GM23338 (cell line): ENCODE results near the gene ANKRD18B. TPM values are rescaled to one million over a fixed set of nuclear protein-coding genes. Genes with fewer than 3 reads are reported as not detected.
A peak's percentile ranks its signal among the peaks of the same experiment; 100 is the strongest.
"Not testable (repeated sequence)": the region's sequence is repeated elsewhere in the genome, so short reads cannot be mapped to it uniquely, and the experiment has no call there.

Experiments
- ATAC-seq: fragments of 200-7000 bp; cut with Tn5 transposase; 3 replicates; pipeline ENCODE4 v1.9.1; 2020
- DNase-seq: peaks from one replicate; pipeline ENCODE4 v3.0.0-alpha.2; 2015; ENCODE audit warnings: low spot score
- H2AFZ ChIP-seq: fragments of 200-600 bp; sonication (generic); 2 replicates; pipeline ENCODE4 v1.8.0; 2016; ENCODE audit warnings: antibody characterized with exemption, mild to moderate bottlenecking, moderate library complexity
- H3F3A ChIP-seq: fragments of 200-600 bp; sonication (generic); replicated peaks from 2 replicates; pipeline ENCODE4 v1.8.0; 2017; ENCODE audit warnings: antibody characterized with exemption, mixed run types, low read depth
- H3K27ac ChIP-seq: fragments of 200-600 bp; sonication (generic); 2 replicates; pipeline ENCODE4 v1.6.1; 2016; ENCODE audit warnings: low read depth
- H3K27me3 ChIP-seq: fragments of 200-600 bp; sonication (generic); 2 replicates; pipeline ENCODE4 v1.8.0; 2016; ENCODE audit warnings: mild to moderate bottlenecking, mixed run types, moderate library complexity; ENCODE audit not compliant: insufficient read depth
- H3K36me3 ChIP-seq: fragments of 200-600 bp; sonication (generic); 2 replicates; pipeline ENCODE4 v1.8.0; 2016; ENCODE audit warnings: mild to moderate bottlenecking; ENCODE audit not compliant: insufficient read depth
- H3K4me1 ChIP-seq: fragments of 200-600 bp; sonication (generic); 2 replicates; pipeline ENCODE4 v1.8.0; 2016; ENCODE audit warnings: mild to moderate bottlenecking, moderate library complexity; ENCODE audit not compliant: insufficient read depth
- H3K4me2 ChIP-seq: fragments of 200-600 bp; sonication (generic); 2 replicates; pipeline ENCODE4 v1.7.1; 2017; ENCODE audit warnings: mixed run types
- H3K4me3 ChIP-seq: fragments of 200-600 bp; sonication (generic); 2 replicates; pipeline ENCODE4 v1.6.1; 2016; ENCODE audit warnings: mixed run types
- H3K79me2 ChIP-seq: fragments of 200-600 bp; sonication (generic); replicated peaks from 2 replicates; pipeline ENCODE4 v1.8.0; 2017; ENCODE audit warnings: mild to moderate bottlenecking; ENCODE audit not compliant: insufficient read depth
- H3K9me2 ChIP-seq: fragments of 200-600 bp; sonication (generic); 2 replicates; pipeline ENCODE4 v1.8.0; 2017; ENCODE audit not compliant: insufficient read depth
- H4K20me1 ChIP-seq: fragments of 200-600 bp; sonication (generic); replicated peaks from 2 replicates; pipeline ENCODE4 v1.8.0; 2017; ENCODE audit warnings: mild to moderate bottlenecking; ENCODE audit not compliant: insufficient read depth
- H3K27ac Mint-ChIP-seq: 2 replicates; pipeline ENCODE4 v1.8.0; 2020; ENCODE audit warnings: inconsistent platforms, mild to moderate bottlenecking, moderate library complexity, mixed read lengths
- H3K27me3 Mint-ChIP-seq: 3 replicates; pipeline ENCODE4 v1.8.0; 2022; ENCODE audit warnings: low read depth, mild to moderate bottlenecking, moderate library complexity, mixed read lengths, inconsistent platforms; ENCODE audit not compliant: insufficient read depth, poor library complexity
- H3K36me3 Mint-ChIP-seq: 3 replicates; pipeline ENCODE4 v1.8.0; 2021; ENCODE audit warnings: low read depth, mild to moderate bottlenecking, inconsistent platforms, moderate library complexity, mixed read lengths
- H3K4me1 Mint-ChIP-seq: 3 replicates; pipeline ENCODE4 v1.8.0; 2020; ENCODE audit warnings: mild to moderate bottlenecking, inconsistent platforms, mixed read lengths
- H3K4me3 Mint-ChIP-seq: 3 replicates; pipeline ENCODE4 v1.8.0; 2021; ENCODE audit warnings: moderate library complexity, mild to moderate bottlenecking, inconsistent platforms, mixed read lengths
- H3K9me3 Mint-ChIP-seq: 3 replicates; pipeline ENCODE4 v1.8.0; 2020; ENCODE audit warnings: moderate library complexity, mild to moderate bottlenecking, inconsistent platforms, mixed read lengths
- CREB1 ChIP-seq: fragments of 250-450 bp; sonication (Bioruptor Pico); IDR thresholded peaks from 2 replicates; pipeline ENCODE4 v1.5.0; 2020; ENCODE audit warnings: low read depth, mild to moderate bottlenecking, moderate library complexity
- CTCF ChIP-seq, 2 experiments: fragments of 200-600 bp in 1 of 2; sonication (generic) in 1 of 2; conservative IDR thresholded peaks; 2 replicates each; pipeline versions ENCODE4 v1.5.1 to v1.6.1; 2016 to 2017; ENCODE audit warnings: antibody characterized with exemption in 2 of 2, low read depth in 2 of 2, mild to moderate bottlenecking in 2 of 2, moderate library complexity in 1 of 2
- ETS1 ChIP-seq: IDR thresholded peaks from 2 replicates; pipeline ENCODE4 v1.6.1; 2016; ENCODE audit warnings: antibody characterized with exemption
- NANOG ChIP-seq: IDR thresholded peaks from 2 replicates; pipeline ENCODE4 v1.6.1; 2016; ENCODE audit warnings: antibody characterized with exemption, borderline replicate concordance
- STAT1 ChIP-seq: IDR thresholded peaks from one replicate; pipeline ENCODE4 v1.6.1; 2016; ENCODE audit warnings: antibody characterized with exemption; ENCODE audit not compliant: unreplicated experiment
- ZNF114 ChIP-seq: fragments of 250-450 bp; sonication (Bioruptor Pico); IDR thresholded peaks from 2 replicates; pipeline ENCODE4 v1.5.0; 2020; ENCODE audit warnings: mild to moderate bottlenecking, moderate library complexity
- polyA plus RNA-seq: library from polyadenylated mRNA; unstranded; fragments of >200 nt; fragmentation: Nextera tagmentation; extraction: Ambion mirVana; gene quantifications from 2 replicates; pipeline ENCODE4 v1.2.1, GENCODE V29; 2016
- total RNA-seq: library from RNA; depleted of rRNA; stranded (reverse); fragments of >200 nt; shearing (Covaris generic); gene quantifications from 2 replicates; pipeline ENCODE4 v1.2.3, GENCODE V29; 2014

ANKRD18B gene
- total and polyA plus RNA-seq, 2 experiments from 2014 or later, result 4.1 to 9.2 TPM

GRCh38 chr9:33618370-33618769 lies 94.3 kb downstream of the ANKRD18B start:
- H3K4me2 ChIP-seq, ATAC-seq, H4K20me1 ChIP-seq, H3K27me3 Mint-ChIP-seq, H3K27ac ChIP-seq, H2AFZ ChIP-seq, H3K4me3 ChIP-seq, H3K9me3 Mint-ChIP-seq, H3F3A ChIP-seq, DNase-seq, H3K36me3 ChIP-seq, H3K36me3 Mint-ChIP-seq, H3K9me2 ChIP-seq, H3K79me2 ChIP-seq, H3K4me1 ChIP-seq, H3K4me3 Mint-ChIP-seq, H3K27me3 ChIP-seq: not testable (repeated sequence)
- Mint-ChIP-seq H3K27ac (peak overlapping the region; percentile 90; the same call in 1 of the 2 replicates), H3K4me1 (peaks cover 13% of the 10 kb centered on the region; the same call in 2 of the 3 replicates)

- Histone ChIP-seq H3K4me2 (no peak overlapping the region), H3F3A (no peaks in the 10 kb centered on the region), H3K79me2 (no peaks in the 10 kb centered on the region), H3K27ac (no peak overlapping the region), H3K4me1 (no peaks in the 10 kb centered on the region), H3K36me3 (no peaks in the 10 kb centered on the region), H3K9me2 (peaks cover 5% of the 10 kb centered on the region; the same call in 1 of the 2 replicates), H3K27me3 (no peaks in the 10 kb centered on the region), H4K20me1 (no peaks in the 10 kb centered on the region), H2AFZ (no peak overlapping the region), H3K4me3 (no peak overlapping the region)
- TF ChIP-seq NANOG (no peak), CREB1 (no peak), ETS1 (no peak), CTCF (conservative IDR thresholded peaks at IDR 0.05; ENCODE audit: low read depth in 2 of 2) (no peak)
- Mint-ChIP-seq H3K4me3 (no peak overlapping the region), H3K36me3 (no peaks in the 10 kb centered on the region; the same call in 2 of the 3 replicates), H3K27me3 (peaks cover 12% of the 10 kb centered on the region), H3K27ac (peak overlapping the region; percentile 90), H3K4me1 (peaks cover 13% of the 10 kb centered on the region; the same call in 2 of the 3 replicates), H3K9me3 (peaks cover 6% of the 10 kb centered on the region)
- no peak for ATAC-seq
- peak; percentile 54 for DNase-seq
These were observed 95.8 kb downstream of the ANKRD18B start for GRCh38 chr9:33619666-33620404.

- Histone ChIP-seq H3K79me2 (no peaks in the 10 kb centered on the region), H3K4me1 (no peaks in the 10 kb centered on the region), H3K36me3 (no peaks in the 10 kb centered on the region), H3K4me3 (no peak overlapping the region), H3K9me2 (peaks cover 5% of the 10 kb centered on the region; the same call in 1 of the 2 replicates), H4K20me1 (no peaks in the 10 kb centered on the region), H3K4me2 (no peak overlapping the region), H3K27ac (no peak overlapping the region), H2AFZ (no peak overlapping the region), H3F3A (no peaks in the 10 kb centered on the region), H3K27me3 (no peaks in the 10 kb centered on the region)
- ATAC-seq, result no peak
- Mint-ChIP-seq H3K27ac (no peak overlapping the region), H3K4me3 (no peak overlapping the region), H3K9me3 (peaks cover 6% of the 10 kb centered on the region), H3K36me3 (no peaks in the 10 kb centered on the region; the same call in 2 of the 3 replicates), H3K27me3 (peaks cover 14% of the 10 kb centered on the region), H3K4me1 (peaks cover 13% of the 10 kb centered on the region; the same call in 2 of the 3 replicates)
- TF ChIP-seq CREB1, result no peak
- TF ChIP-seq STAT1, result no peak
- no peak for TF ChIP-seq ZNF114 (CRISPR knock-in tag)
- TF ChIP-seq ETS1, result no peak
- no peak for TF ChIP-seq CTCF (conservative IDR thresholded peaks at IDR 0.05; ENCODE audit: low read depth in 2 of 2)
- DNase-seq, result no peak
These were observed 96.8 kb downstream of the ANKRD18B start for GRCh38 chr9:33620738-33621439.
